Prostate gland (tissue), 2 donors: ENCODE data around the gene RBM20. TPM values are rescaled to one million over a fixed set of nuclear protein-coding genes. Genes with fewer than 3 reads are reported as not detected.

Source experiments
- DNase-seq: peaks from one replicate; pipeline ENCODE4 v3.0.0-alpha.2; 2019; ENCODE audit warnings: low spot score
- H3K27ac ChIP-seq, 2 donors: fragments of 200-600 bp; sonication (generic); 2 replicates each; pipeline ENCODE4 v1.5.1; 2017 to 2019
- H3K27me3 ChIP-seq: fragments of 200-600 bp; sonication (generic); replicated peaks from 2 replicates; pipeline ENCODE4 v1.5.1; 2019; ENCODE audit not compliant: insufficient read depth
- H3K36me3 ChIP-seq, 2 donors: fragments of 200-600 bp; sonication (generic); 1 replicate in 1 of 2; 2 replicates in 1 of 2; pipeline versions ENCODE4 v1.5.1 to v1.8.1; 2017 to 2019
- H3K4me1 ChIP-seq: fragments of 200-600 bp; sonication (generic); replicated peaks from 2 replicates; pipeline ENCODE4 v1.5.1; 2019
- H3K4me3 ChIP-seq, 2 donors: fragments of 200-600 bp; sonication (generic); 2 replicates each; pipeline ENCODE4 v1.5.1; 2017 to 2019
- H3K9me3 ChIP-seq: fragments of 200-600 bp; sonication (generic); 2 replicates; pipeline ENCODE4 v1.5.1; 2017
- POLR2A ChIP-seq: fragments of 450-650 bp; IDR thresholded peaks from one replicate; pipeline ENCODE4 v1.6.1; 2016; ENCODE audit warnings: antibody characterized with exemption, mild to moderate bottlenecking
- POLR2AphosphoS5 ChIP-seq: sonication (generic); formaldehyde crosslinking; IDR thresholded peaks from one replicate; pipeline ENCODE4 v1.6.1; 2017; ENCODE audit warnings: antibody characterized with exemption
- WGBS: methylation state at CpG from one replicate; pipeline ENCODE4 v1.1.5; 2018; 5-methylcytosine and 5-hydroxymethylcytosine counted together
- intact Hi-C: fragments of 100-400 bp; cut with DNase I; formaldehyde crosslinking; loops from one replicate; pipeline ENCODE4 v1.14.2; 2022
- total RNA-seq, 2 donors: library from RNA; depleted of rRNA; stranded (reverse); fragments of >200 nt; gene quantifications; one replicate each; pipeline ENCODE4 v1.1.0, GENCODE V29; 2016
- TF ChIP-seq, protein P1 (sequence below), 4 experiments: fragments of 200-600 bp in 2 of 4; fragments of 450-650 bp in 2 of 4; sonication (generic) in 2 of 4; IDR thresholded peaks; 1 replicate in 3 of 4; 2 replicates in 1 of 4; pipeline ENCODE4 v1.5.1; 2016 to 2019; ENCODE audit warnings: antibody characterized with exemption in 4 of 4, mild to moderate bottlenecking in 2 of 4, moderate library complexity in 2 of 4

RBM20 gene
- total RNA-seq, 2 donors from 2014 or later, result 0.41 to 2.8 TPM

DNA sequence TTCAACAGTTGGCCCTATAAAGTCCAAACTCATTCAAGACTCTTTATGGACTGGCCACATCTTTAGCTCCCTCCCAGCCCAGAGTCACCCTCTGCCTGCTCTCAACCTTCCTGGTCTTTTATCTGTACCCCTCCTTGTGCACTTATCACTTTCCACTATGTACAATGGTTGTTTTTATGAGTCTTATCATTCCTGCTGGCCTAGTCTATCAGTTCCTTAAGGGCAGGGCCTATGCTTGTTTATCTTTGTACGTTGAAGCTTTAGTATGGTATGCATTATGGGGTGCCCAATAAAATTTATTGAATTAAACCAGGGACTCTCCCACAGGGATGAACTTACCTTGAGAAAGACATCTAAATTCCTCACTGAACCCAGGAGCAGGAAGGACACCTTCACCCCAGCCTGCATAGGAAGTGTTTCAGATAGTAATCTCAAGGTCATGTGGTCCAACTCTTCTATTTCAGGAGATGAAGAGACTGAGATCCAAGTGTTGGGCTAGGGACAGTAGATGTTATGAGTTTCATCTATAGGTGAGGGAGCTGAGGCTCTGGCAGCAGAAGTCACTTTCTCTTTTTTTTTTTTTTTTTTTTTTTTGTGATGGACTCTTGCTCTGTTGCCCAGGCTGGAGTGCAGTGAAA, 214.3 kb downstream of the RBM20 start:
- Histone ChIP-seq H3K4me1 (peaks cover 11% of the 10 kb centered on the region), H3K27ac (peak overlapping the region in 1 of 2 donors; percentile 66), H3K27me3 (no peaks in the 10 kb centered on the region), H3K9me3 (no peaks in the 10 kb centered on the region), H3K36me3 (no peaks in the 10 kb centered on the region), H3K4me3 (no peak overlapping the region)
- WGBS, result 22% methylated on average over 1 of the region's 1 CpG
- intact Hi-C loops, result no loop called here
- TF ChIP-seq POLR2AphosphoS5 (no peak), POLR2A (no peak)
- TF ChIP-seq, protein P1, sequence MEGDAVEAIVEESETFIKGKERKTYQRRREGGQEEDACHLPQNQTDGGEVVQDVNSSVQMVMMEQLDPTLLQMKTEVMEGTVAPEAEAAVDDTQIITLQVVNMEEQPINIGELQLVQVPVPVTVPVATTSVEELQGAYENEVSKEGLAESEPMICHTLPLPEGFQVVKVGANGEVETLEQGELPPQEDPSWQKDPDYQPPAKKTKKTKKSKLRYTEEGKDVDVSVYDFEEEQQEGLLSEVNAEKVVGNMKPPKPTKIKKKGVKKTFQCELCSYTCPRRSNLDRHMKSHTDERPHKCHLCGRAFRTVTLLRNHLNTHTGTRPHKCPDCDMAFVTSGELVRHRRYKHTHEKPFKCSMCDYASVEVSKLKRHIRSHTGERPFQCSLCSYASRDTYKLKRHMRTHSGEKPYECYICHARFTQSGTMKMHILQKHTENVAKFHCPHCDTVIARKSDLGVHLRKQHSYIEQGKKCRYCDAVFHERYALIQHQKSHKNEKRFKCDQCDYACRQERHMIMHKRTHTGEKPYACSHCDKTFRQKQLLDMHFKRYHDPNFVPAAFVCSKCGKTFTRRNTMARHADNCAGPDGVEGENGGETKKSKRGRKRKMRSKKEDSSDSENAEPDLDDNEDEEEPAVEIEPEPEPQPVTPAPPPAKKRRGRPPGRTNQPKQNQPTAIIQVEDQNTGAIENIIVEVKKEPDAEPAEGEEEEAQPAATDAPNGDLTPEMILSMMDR (IDR thresholded peaks at IDR 0.05), result no peak
- DNase-seq, result no peak

DNA sequence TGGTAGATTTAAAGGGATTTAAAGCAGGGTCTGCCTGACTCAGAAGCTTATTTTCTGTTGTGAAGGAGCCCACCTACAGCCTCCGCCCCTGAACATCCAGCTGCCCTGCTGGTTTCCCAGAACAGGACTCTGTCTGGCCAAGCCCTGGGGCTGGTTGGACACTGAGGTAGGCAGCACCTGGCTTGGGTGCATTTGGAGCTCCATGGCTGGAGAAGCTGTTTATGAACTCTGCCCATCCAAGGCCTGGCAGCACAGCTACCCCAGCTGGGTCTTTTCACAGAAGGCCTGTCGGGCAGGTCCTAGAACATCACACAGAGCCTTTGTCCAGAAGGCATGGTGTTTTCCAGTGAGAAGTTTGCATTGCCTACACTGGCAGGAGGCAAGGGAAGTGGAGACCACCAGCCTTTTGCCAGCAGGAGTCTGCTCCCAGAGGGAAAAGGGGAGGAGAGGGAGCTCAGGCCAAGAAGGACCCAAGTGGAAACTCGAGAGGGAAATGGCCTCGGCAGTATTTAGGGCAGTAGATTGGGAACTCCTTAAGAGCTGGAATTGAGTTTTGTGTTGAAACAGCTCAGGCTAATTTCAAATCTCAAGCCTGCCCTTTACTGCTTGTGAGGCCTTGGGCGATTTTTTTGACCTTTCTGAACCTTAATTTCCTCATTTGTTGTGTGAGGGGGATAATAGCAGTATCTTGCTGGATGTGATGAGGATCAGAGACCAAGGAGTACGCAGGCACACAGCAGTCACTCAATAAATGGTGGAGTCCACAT, 215.3 kb downstream of the RBM20 start:
- WGBS, result 84% methylated on average over 6 of the region's 6 CpGs
- TF ChIP-seq, protein P1 (IDR thresholded peaks at IDR 0.05), result no peak
- TF ChIP-seq POLR2AphosphoS5 (no peak), POLR2A (no peak)
- H3K9me3 ChIP-seq, result no peaks in the 10 kb centered on the region
- H3K27me3 ChIP-seq, result no peaks in the 10 kb centered on the region
- peak overlapping the region; percentile 39 to 46 for H3K27ac ChIP-seq
- no peaks in the 10 kb centered on the region for H3K36me3 ChIP-seq
- intact Hi-C loops, result no loop called here
- H3K4me3 ChIP-seq, result no peak overlapping the region
- DNase-seq, result no peak
- peaks cover 11% of the 10 kb centered on the region for H3K4me1 ChIP-seq

DNA sequence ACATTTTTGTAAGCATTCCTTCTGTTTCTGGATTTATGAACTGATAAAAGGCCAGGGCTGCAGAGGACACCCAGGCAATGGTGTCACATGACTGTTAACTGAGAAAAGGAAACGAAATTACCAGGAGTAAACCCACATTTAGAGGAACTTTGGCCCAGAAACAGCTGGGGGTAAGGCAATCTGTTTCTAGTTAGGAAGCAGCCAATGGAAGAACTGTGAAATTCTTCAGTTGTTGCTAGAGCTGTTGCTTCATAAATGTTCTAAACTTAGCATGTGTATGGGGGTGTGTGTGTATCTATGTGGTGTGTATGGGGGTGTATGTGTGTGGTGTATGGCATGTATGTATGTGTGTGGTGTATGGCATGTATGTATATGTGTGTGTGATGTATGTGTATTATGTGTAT, 215.8 kb downstream of the RBM20 start:
- DNase-seq, result no peak
- intact Hi-C loops, result no loop called here
- Histone ChIP-seq H3K36me3 (no peaks in the 10 kb centered on the region), H3K9me3 (no peaks in the 10 kb centered on the region), H3K27ac (peak overlapping the region; percentile 39 to 46), H3K27me3 (no peaks in the 10 kb centered on the region), H3K4me1 (peaks cover 11% of the 10 kb centered on the region), H3K4me3 (no peak overlapping the region)
- TF ChIP-seq, protein P1 (IDR thresholded peaks at IDR 0.05), result no peak
- peak; percentile 10 for TF ChIP-seq POLR2AphosphoS5
- TF ChIP-seq POLR2A, result no peak
- WGBS, result 45% methylated on average over 1 of the region's 1 CpG

DNA sequence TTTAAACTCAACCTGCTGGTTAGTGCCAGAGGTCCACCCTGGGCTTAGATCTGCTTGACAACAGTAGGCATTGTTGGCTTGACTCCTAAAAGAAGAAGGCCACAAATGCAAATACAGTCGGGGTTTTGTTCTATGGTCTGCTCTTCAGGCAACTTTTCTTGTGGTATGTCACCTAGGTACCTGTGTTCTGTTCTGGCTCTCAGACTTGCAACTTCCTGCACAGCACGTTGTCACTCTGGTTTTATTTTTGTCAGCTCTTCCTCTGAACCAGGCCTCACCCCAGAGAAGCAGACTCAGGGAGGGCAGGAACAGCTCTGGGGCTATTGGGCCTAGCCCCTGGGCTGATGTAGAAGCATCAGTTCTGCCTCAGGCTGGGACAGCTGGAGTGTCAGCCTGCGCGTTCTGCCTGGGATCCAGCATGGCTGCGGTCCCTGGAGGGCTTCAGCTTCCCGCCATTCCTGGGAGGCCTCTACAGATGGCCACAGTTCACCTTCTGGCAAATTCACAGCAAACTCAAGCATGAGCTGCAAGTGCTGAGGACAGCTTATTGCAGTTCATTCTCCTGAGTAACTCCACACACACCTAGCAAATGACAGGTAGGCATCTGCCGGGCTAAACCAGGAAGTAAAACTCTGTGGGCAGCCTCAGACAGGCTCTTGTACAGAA, 216.6 kb downstream of the RBM20 start:
- no peaks in the 10 kb centered on the region for H3K27me3 ChIP-seq
- TF ChIP-seq POLR2AphosphoS5 (no peak), POLR2A (no peak)
- TF ChIP-seq, protein P1 (IDR thresholded peaks at IDR 0.05), result no peak
- intact Hi-C loops, result no loop called here
- H3K4me1 ChIP-seq, result peaks cover 11% of the 10 kb centered on the region
- H3K9me3 ChIP-seq, result no peaks in the 10 kb centered on the region
- DNase-seq, result no peak
- 74% methylated on average over 7 of the region's 7 CpGs for WGBS
- H3K4me3 ChIP-seq, result no peak overlapping the region
- H3K27ac ChIP-seq, result peak overlapping the region; percentile 34 to 37
- H3K36me3 ChIP-seq, result no peaks in the 10 kb centered on the region
